Dendritic cell treated with granulocyte-macrophage colony-stimulating factor and Interleukin-4, amounts not matched to agents 40 ng/mL and 50 ng/mL, for 4 days (primary cell): ENCODE measurements around the gene OR12D3.

Experiments
- H3K27ac Mint-ChIP-seq: one replicate; pipeline ENCODE4 v1.8.0; 2022; ENCODE audit warnings: mild to moderate bottlenecking, mixed read lengths
- H3K27me3 Mint-ChIP-seq: one replicate; pipeline ENCODE4 v1.8.0; 2022; ENCODE audit warnings: mild to moderate bottlenecking, mixed read lengths
- H3K36me3 Mint-ChIP-seq: one replicate; pipeline ENCODE4 v1.8.0; 2022; ENCODE audit warnings: low read depth, mixed read lengths
- H3K4me1 Mint-ChIP-seq: one replicate; pipeline ENCODE4 v1.8.0; 2022; ENCODE audit warnings: low read depth, mixed read lengths
- H3K4me3 Mint-ChIP-seq: one replicate; pipeline ENCODE4 v1.8.0; 2022; ENCODE audit warnings: mild to moderate bottlenecking, moderate library complexity, mixed read lengths
- H3K9me3 Mint-ChIP-seq: one replicate; pipeline ENCODE4 v1.8.0; 2022; ENCODE audit warnings: mixed read lengths
- intact Hi-C: fragments of 100-400 bp; cut with micrococcal nuclease; formaldehyde crosslinking; loops from one replicate; pipeline ENCODE4 v1.15.0; 2022

OR12D3 gene

DNA sequence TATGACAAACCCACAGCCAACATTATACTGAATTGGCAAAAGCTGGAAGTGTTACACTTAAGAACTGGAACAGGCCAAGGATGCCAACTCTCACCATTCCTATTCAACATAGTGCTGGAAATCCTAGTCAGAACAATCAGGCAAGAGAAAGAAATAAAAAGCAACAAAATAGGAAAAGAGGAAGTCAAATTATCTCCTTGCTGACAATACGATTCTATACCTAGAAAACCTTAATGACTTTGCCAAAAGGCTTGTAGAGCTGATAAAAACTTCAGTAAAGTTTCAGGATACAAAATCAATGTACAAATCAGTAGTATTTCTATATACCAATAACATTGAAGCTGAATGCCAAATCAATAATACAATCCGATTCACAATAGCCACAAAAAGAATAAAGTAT, 38.8 kb downstream of the OR12D3 start:
- H3K4me1 Mint-ChIP-seq = no peaks in the 10 kb centered on the region
- no peaks in the 10 kb centered on the region for H3K36me3 Mint-ChIP-seq
- no peak overlapping the region for H3K4me3 Mint-ChIP-seq
- intact Hi-C loops = no loop called here
- H3K27ac Mint-ChIP-seq = no peak overlapping the region
- H3K9me3 Mint-ChIP-seq = no peaks in the 10 kb centered on the region
- no peaks in the 10 kb centered on the region for H3K27me3 Mint-ChIP-seq

DNA sequence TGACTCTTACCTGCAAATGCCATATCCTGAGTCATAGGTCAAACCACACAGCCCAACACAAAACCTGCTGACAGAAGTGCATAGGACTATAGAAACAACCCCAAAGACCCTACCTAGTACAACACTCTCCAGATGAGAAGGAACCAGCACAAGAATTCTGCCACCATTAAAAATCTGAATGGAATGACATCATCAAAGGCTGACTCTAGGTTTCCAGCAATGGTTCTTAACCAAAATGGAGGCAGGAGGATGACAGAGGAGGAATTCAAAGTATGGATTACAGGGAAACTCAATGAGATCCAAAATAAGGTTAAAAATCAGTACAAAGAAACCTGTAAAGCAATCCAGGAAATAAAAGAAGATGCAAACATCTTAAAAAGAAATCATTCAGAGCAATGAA, 42.4 kb downstream of the OR12D3 start:
- Mint-ChIP-seq H3K27ac (no peak overlapping the region), H3K9me3 (no peaks in the 10 kb centered on the region), H3K4me1 (no peaks in the 10 kb centered on the region), H3K4me3 (no peak overlapping the region), H3K36me3 (no peaks in the 10 kb centered on the region), H3K27me3 (no peaks in the 10 kb centered on the region)
- intact Hi-C loops = no loop called here

DNA sequence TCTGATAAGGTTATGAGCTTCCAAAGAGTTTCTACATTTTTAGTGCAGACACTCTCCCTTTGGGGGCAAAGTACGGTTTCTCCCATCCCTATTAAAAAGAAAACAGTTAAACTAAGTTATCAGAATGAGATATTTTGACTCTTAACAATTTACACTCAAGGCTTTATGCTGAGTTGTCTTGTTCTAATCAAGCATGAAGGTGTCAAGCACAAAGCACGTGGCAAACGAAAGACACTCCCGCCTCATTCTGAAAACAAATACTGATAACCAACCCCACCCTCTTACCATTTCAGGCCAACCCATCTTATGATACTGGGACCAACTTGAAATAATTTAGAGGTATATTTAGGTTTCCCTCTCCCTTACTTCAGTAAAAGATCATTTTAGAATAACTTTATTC, 49.3 kb downstream of the OR12D3 start:
- Mint-ChIP-seq H3K27ac (no peak overlapping the region), H3K9me3 (no peaks in the 10 kb centered on the region), H3K36me3 (no peaks in the 10 kb centered on the region), H3K27me3 (no peaks in the 10 kb centered on the region), H3K4me3 (no peak overlapping the region), H3K4me1 (no peaks in the 10 kb centered on the region)
- intact Hi-C loops = no loop called here
